H1 (cell line): ENCODE data around the gene CGA. TPM values are rescaled to one million over a fixed set of nuclear protein-coding genes. Genes with fewer than 3 reads are reported as not detected.

Experiments
- CTCF ChIA-PET: fragments of 300-600 bp; sonication (Branson Sonifier 250); formaldehyde crosslinking; loops from one replicate; lab custom pipeline; 2021; ENCODE audit not compliant: partially characterized antibody; lab: Charles Lee
- POLR2A ChIA-PET: fragments of 300-600 bp; sonication (Branson Sonifier 250); formaldehyde crosslinking; loops from one replicate; lab custom pipeline; 2021; ENCODE audit warnings: inconsistent platforms; ENCODE audit not compliant: partially characterized antibody; lab: Charles Lee
- DNase-seq, 2 experiments: peaks; one replicate each; pipeline versions ENCODE4 v3.0.0 to v3.0.0-alpha.2; 2010 to 2022; ENCODE audit warnings: low spot score in 2 of 2, low read depth in 1 of 2, mixed read lengths in 1 of 2
- FAIRE-seq: peaks from 2 replicates; lab custom pipeline; 2011; peaks lifted over from hg19 to GRCh38; lab: Jason Lieb, UNC
- H2AFZ ChIP-seq: 2 replicates; pipeline ENCODE4 v1.8.1; 2012; ENCODE audit warnings: low read length, inconsistent platforms
- H2AK5ac ChIP-seq: 2 replicates; pipeline ENCODE4 v1.6.1; 2013; ENCODE audit warnings: low read depth, low read length
- H2BK120ac ChIP-seq: replicated peaks from 2 replicates; pipeline ENCODE3; 2013; ENCODE audit warnings: low read depth, low read length, inconsistent platforms
- H2BK12ac ChIP-seq: 2 replicates; pipeline ENCODE4 v1.6.1; 2013; ENCODE audit warnings: low read depth, low read length
- H2BK15ac ChIP-seq: 2 replicates; pipeline ENCODE4 v1.6.1; 2013; ENCODE audit warnings: low read length
- H2BK20ac ChIP-seq: 2 replicates; pipeline ENCODE4 v1.6.1; 2013; ENCODE audit warnings: low read length
- H2BK5ac ChIP-seq: 2 replicates; pipeline ENCODE4 v1.6.1; 2013; ENCODE audit warnings: low read depth, low read length
- H3K14ac ChIP-seq: 2 replicates; pipeline ENCODE4 v1.6.1; 2013; ENCODE audit warnings: inconsistent platforms; ENCODE audit not compliant: insufficient read length
- H3K18ac ChIP-seq: 2 replicates; pipeline ENCODE4 v1.6.1; 2013; ENCODE audit warnings: low read length; ENCODE audit errors: extremely low read depth
- H3K23ac ChIP-seq: 2 replicates; pipeline ENCODE4 v1.6.1; 2013; ENCODE audit warnings: inconsistent platforms; ENCODE audit not compliant: insufficient read length
- H3K23me2 ChIP-seq: 2 replicates; pipeline ENCODE4 v1.6.1; 2013; ENCODE audit warnings: low read depth, low read length
- H3K27ac ChIP-seq: 2 replicates; pipeline ENCODE4 v1.6.1; 2011; ENCODE audit warnings: low read depth, low read length, inconsistent platforms
- H3K27me3 ChIP-seq, 4 experiments: replicated peaks in 1 of 4; 1 replicate in 1 of 4; 2 replicates in 3 of 4; pipeline versions ENCODE4 v1.6.1 to v1.8.1; 2011 to 2013; ENCODE audit warnings: low read length in 3 of 4, mild to moderate bottlenecking in 3 of 4, inconsistent platforms in 2 of 4, mixed read lengths in 2 of 4, moderate library complexity in 1 of 4; ENCODE audit not compliant: control insufficient read depth in 3 of 4, insufficient read depth in 3 of 4; ENCODE audit errors: extremely low read depth in 1 of 4
- H3K36me3 ChIP-seq, 4 experiments: 2 replicates each; pipeline versions ENCODE4 v1.6.1 to v1.8.1; 2011 to 2013; ENCODE audit warnings: mild to moderate bottlenecking in 4 of 4, low read length in 3 of 4, moderate library complexity in 2 of 4, control low read depth in 1 of 4, inconsistent platforms in 1 of 4; ENCODE audit not compliant: insufficient read depth in 4 of 4, control insufficient read depth in 2 of 4
- H3K4ac ChIP-seq: replicated peaks from 2 replicates; pipeline ENCODE3; 2013; ENCODE audit warnings: low read length, low read depth, mixed read lengths, inconsistent platforms; ENCODE audit not compliant: insufficient read length
- H3K4me1 ChIP-seq, 4 experiments: replicated peaks in 1 of 4; 1 replicate in 1 of 4; 2 replicates in 3 of 4; pipeline versions ENCODE4 v1.6.1 to v1.8.1; 2011 to 2013; ENCODE audit warnings: low read length in 3 of 4, inconsistent platforms in 2 of 4, mixed read lengths in 1 of 4; ENCODE audit not compliant: insufficient read depth in 4 of 4, control insufficient read depth in 3 of 4
- H3K4me2 ChIP-seq, 2 experiments: 2 replicates each; pipeline versions ENCODE4 v1.6.1 to v1.8.1; 2011 to 2013; ENCODE audit warnings: low read depth in 2 of 2, low read length in 2 of 2, control low read depth in 1 of 2, inconsistent platforms in 1 of 2, mild to moderate bottlenecking in 1 of 2; ENCODE audit not compliant: insufficient read depth in 1 of 2
- H3K4me3 ChIP-seq, 4 experiments: fragments of 200-600, 300-600 bp in 1 of 4; sonication (generic), shearing (Covaris generic), sonication (Bioruptor Twin) in 1 of 4; 2 replicates each; pipeline versions ENCODE4 v1.5.1 to v1.8.1; 2011 to 2016; ENCODE audit warnings: low read length in 4 of 4, low read depth in 3 of 4, control low read depth in 2 of 4, inconsistent platforms in 2 of 4, mild to moderate bottlenecking in 2 of 4, mixed read lengths in 1 of 4, moderate library complexity in 1 of 4; ENCODE audit not compliant: insufficient read depth in 2 of 4; ENCODE audit errors: extremely low read depth in 1 of 4
- H3K56ac ChIP-seq: replicated peaks from 2 replicates; pipeline ENCODE3; 2013; ENCODE audit warnings: low read depth, mild to moderate bottlenecking, mixed read lengths, low read length, inconsistent platforms; ENCODE audit not compliant: insufficient read length
- H3K79me1 ChIP-seq: 2 replicates; pipeline ENCODE4 v1.6.1; 2013; ENCODE audit warnings: low read depth, low read length, control low read depth
- H3K79me2 ChIP-seq, 2 experiments: 2 replicates each; pipeline versions ENCODE4 v1.6.1 to v1.8.1; 2012 to 2013; ENCODE audit warnings: low read length in 2 of 2, mild to moderate bottlenecking in 2 of 2, inconsistent platforms in 1 of 2; ENCODE audit not compliant: insufficient read depth in 2 of 2, control insufficient read depth in 1 of 2
- H3K9ac ChIP-seq, 4 experiments: replicated peaks in 1 of 4; 1 replicate in 1 of 4; 2 replicates in 3 of 4; pipeline versions ENCODE4 v1.6.1 to v1.8.1; 2011 to 2013; ENCODE audit warnings: low read depth in 3 of 4, low read length in 3 of 4, control low read depth in 2 of 4, mild to moderate bottlenecking in 2 of 4, moderate library complexity in 2 of 4, inconsistent platforms in 1 of 4; ENCODE audit errors: extremely low read depth in 1 of 4
- H3K9me3 ChIP-seq, 2 experiments: 2 replicates each; pipeline versions ENCODE4 v1.6.1 to v1.8.1; 2012 to 2013; ENCODE audit warnings: mild to moderate bottlenecking in 2 of 2, moderate library complexity in 2 of 2, control low read depth in 1 of 2, inconsistent platforms in 1 of 2, low read depth in 1 of 2, low read length in 1 of 2, mixed read lengths in 1 of 2; ENCODE audit not compliant: insufficient read depth in 2 of 2
- H4K20me1 ChIP-seq, 2 experiments: replicated peaks in 1 of 2; 2 replicates each; pipeline versions ENCODE3 to v1.8.1; 2011 to 2013; ENCODE audit warnings: inconsistent platforms in 2 of 2, low read length in 2 of 2, mild to moderate bottlenecking in 1 of 2; ENCODE audit not compliant: insufficient read depth in 2 of 2, control insufficient read depth in 1 of 2
- H4K5ac ChIP-seq: 2 replicates; pipeline ENCODE4 v1.6.1; 2013; ENCODE audit warnings: low read length, low read depth, mixed read lengths, inconsistent platforms; ENCODE audit not compliant: insufficient read length
- H4K8ac ChIP-seq: 2 replicates; pipeline ENCODE4 v1.8.0; 2013; ENCODE audit warnings: mild to moderate bottlenecking, moderate library complexity, low read length, inconsistent platforms; ENCODE audit not compliant: insufficient read depth; ENCODE audit errors: extremely low read depth
- H4K91ac ChIP-seq: replicated peaks from 2 replicates; pipeline ENCODE3; 2013; ENCODE audit warnings: low read length, mixed read lengths, inconsistent platforms; ENCODE audit not compliant: insufficient read length
- SP1 ChIP-seq: IDR thresholded peaks from 2 replicates; pipeline ENCODE4 v1.6.1; 2011; ENCODE audit warnings: low read depth, low read length
- polyA plus RNA-seq, 7 experiments: library from polyadenylated mRNA; depleted of rRNA in 3 of 7; stranded (reverse) in 5 of 7; unstranded in 2 of 7; fragments of >200 nt in 5 of 7; fragments of 200-250 nt in 2 of 7; gene quantifications; 1 replicate in 5 of 7; 2 replicates in 1 of 7; 4 replicates in 1 of 7; pipeline versions ENCODE4 v1.2.1 to v1.2.3, GENCODE V29; 2011 to 2013; ENCODE audit warnings: missing spikeins in 2 of 7, mixed read lengths in 2 of 7
- total RNA-seq: library from RNA; stranded (reverse); fragmentation: NEBNext Ultra II Directional; extraction: Animal tissue kit (Norgen Biotek cat#: 25700); gene quantifications from 2 replicates; pipeline ENCODE4 v1.2.1, GENCODE V29; 2021
- TF ChIP-seq, protein P1 (sequence below): IDR thresholded peaks from 2 replicates; pipeline ENCODE4 v1.6.1; 2012; ENCODE audit warnings: inconsistent platforms

CGA gene
- total and polyA plus RNA-seq, 2 of the 8 experiments (the other 6 are each of a cell fraction or from before 2014, with no cell fraction given), result not detected

DNA sequence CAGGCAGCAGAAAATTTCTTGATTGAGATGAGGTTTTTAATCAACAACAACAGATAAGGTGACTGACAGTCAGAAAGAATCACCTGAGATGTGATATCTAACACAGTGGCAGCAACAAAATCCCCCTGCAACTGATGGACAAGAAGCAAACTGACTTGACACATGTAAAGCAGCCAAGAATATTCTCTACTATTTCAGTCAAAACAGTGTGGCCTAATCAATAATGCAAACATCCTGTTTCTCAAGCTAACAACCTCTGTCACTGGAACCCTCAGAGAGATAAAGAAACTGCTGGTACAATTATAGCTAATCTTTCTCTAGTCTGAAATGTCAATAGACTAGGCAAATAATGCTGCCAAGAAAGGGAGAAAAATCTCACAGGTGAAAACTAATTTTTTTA lies 4.6 kb upstream of the CGA start:
- FAIRE-seq, result no peak
- TF ChIP-seq SP1, result no peak
- TF ChIP-seq, protein P1, sequence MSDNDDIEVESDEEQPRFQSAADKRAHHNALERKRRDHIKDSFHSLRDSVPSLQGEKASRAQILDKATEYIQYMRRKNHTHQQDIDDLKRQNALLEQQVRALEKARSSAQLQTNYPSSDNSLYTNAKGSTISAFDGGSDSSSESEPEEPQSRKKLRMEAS, result no peak

More for the DNA sequence above, 4.6 kb upstream of the CGA start:
- Histone ChIP-seq H3K4me3 (no peak overlapping the region), H2AK5ac (no peak overlapping the region), H3K9ac (no peak overlapping the region), H3K56ac (no peak overlapping the region), H2BK5ac (no peak overlapping the region), H3K79me2 (no peaks in the 10 kb centered on the region), H4K20me1 (no peaks in the 10 kb centered on the region), H4K8ac (no peak overlapping the region), H2BK12ac (no peak overlapping the region), H2BK20ac (no peak overlapping the region), H2BK120ac (no peak overlapping the region), H3K27me3 (no peaks in the 10 kb centered on the region), H3K36me3 (no peaks in the 10 kb centered on the region), H3K4ac (no peak overlapping the region), H3K4me2 (no peak overlapping the region), H3K27ac (no peak overlapping the region), H3K4me1 (no peaks in the 10 kb centered on the region), H3K9me3 (no peaks in the 10 kb centered on the region), H3K14ac (no peak overlapping the region), H3K79me1 (no peaks in the 10 kb centered on the region), H2BK15ac (no peak overlapping the region), H2AFZ (no peak overlapping the region), H3K23ac (no peak overlapping the region), H4K5ac (no peak overlapping the region), H3K18ac (no peak overlapping the region), H3K23me2 (no peaks in the 10 kb centered on the region), H4K91ac (no peak overlapping the region)
- no peak for DNase-seq
- ChIA-PET CTCF (interaction anchor here (0.6 to 2.4 kb wide), 4 partner anchors 21 to 760 kb away, joined by 3 to 10 read pairs (median 3); no protein-coding TSS in a partner anchor), POLR2A (no interaction called here)
